Caco-2 (cell line): ENCODE results near the gene TACC2. TPM values are rescaled to one million over a fixed set of nuclear protein-coding genes. Genes with fewer than 3 reads are reported as not detected.

Experiments used
- BruUV-seq: library from RNA; stranded (reverse); fragments of 400-500 nt; replicated peaks from 2 replicates; lab custom pipeline; 2021; lab: Mats Ljungman, UMichigan
- CTCF ChIA-PET: fragments of 300-600 bp; sonication (Branson Sonifier 250); formaldehyde crosslinking; loops from one replicate; lab custom pipeline; 2022; ENCODE audit warnings: antibody characterized with exemption; lab: Charles Lee
- POLR2A ChIA-PET: fragments of 300-600 bp; sonication (Branson Sonifier 250); formaldehyde crosslinking; loops from one replicate; lab custom pipeline; 2022; ENCODE audit warnings: antibody characterized with exemption; lab: Charles Lee
- DNase-seq, 2 experiments: peaks; one replicate each; pipeline versions ENCODE4 v3.0.0 to v3.0.0-alpha.2; 2020 to 2022
- H3K27me3 ChIP-seq: replicated peaks from 2 replicates; pipeline ENCODE4 v1.6.0; 2011; ENCODE audit warnings: low read length; ENCODE audit not compliant: control insufficient read depth, insufficient read depth
- H3K36me3 ChIP-seq: 2 replicates; pipeline ENCODE4 v1.5.1; 2011; ENCODE audit warnings: low read length; ENCODE audit not compliant: control insufficient read depth, insufficient read depth
- H3K4me1 ChIP-seq: fragments of 250-450 bp; sonication (Bioruptor Pico); 2 replicates; pipeline ENCODE4 v1.5.1; 2020; ENCODE audit warnings: mild to moderate bottlenecking
- H3K4me3 ChIP-seq: 2 replicates; pipeline ENCODE4 v1.5.1; 2011; ENCODE audit warnings: low read depth, mild to moderate bottlenecking, control low read depth, low read length
- H3K9me3 ChIP-seq: fragments of 250-450 bp; sonication (Bioruptor Pico); 2 replicates; pipeline ENCODE4 v1.5.1; 2020; ENCODE audit warnings: mild to moderate bottlenecking, moderate library complexity
- H3K27ac Mint-ChIP-seq: one replicate; pipeline ENCODE4 v1.8.0; 2022; ENCODE audit warnings: mixed read lengths; ENCODE audit not compliant: unreplicated experiment
- H3K27me3 Mint-ChIP-seq: one replicate; pipeline ENCODE4 v1.8.0; 2022; ENCODE audit warnings: mixed read lengths; ENCODE audit not compliant: insufficient read depth, unreplicated experiment
- H3K36me3 Mint-ChIP-seq: one replicate; pipeline ENCODE4 v1.8.0; 2022; ENCODE audit warnings: mild to moderate bottlenecking, mixed read lengths; ENCODE audit not compliant: insufficient read depth, unreplicated experiment
- H3K4me1 Mint-ChIP-seq: one replicate; pipeline ENCODE4 v1.8.0; 2022; ENCODE audit warnings: low read depth, mixed read lengths; ENCODE audit not compliant: unreplicated experiment
- H3K4me3 Mint-ChIP-seq: one replicate; pipeline ENCODE4 v1.8.0; 2022; ENCODE audit warnings: mild to moderate bottlenecking, moderate library complexity, mixed read lengths; ENCODE audit not compliant: unreplicated experiment
- H3K9me3 Mint-ChIP-seq: one replicate; pipeline ENCODE4 v1.8.0; 2022; ENCODE audit warnings: mixed read lengths; ENCODE audit not compliant: unreplicated experiment
- CTCF ChIP-seq, 2 experiments: fragments of 200-600 bp in 1 of 2; IDR thresholded peaks; 1 replicate in 1 of 2; 2 replicates in 1 of 2; pipeline versions ENCODE4 v1.5.1 to v1.8.0; 2011 to 2022; ENCODE audit warnings: antibody characterized with exemption in 1 of 2, control low read depth in 1 of 2, inconsistent platforms in 1 of 2, low read depth in 1 of 2, low read length in 1 of 2, mild to moderate bottlenecking in 1 of 2, moderate library complexity in 1 of 2; ENCODE audit not compliant: insufficient read depth in 1 of 2, severe bottlenecking in 1 of 2, unreplicated experiment in 1 of 2
- intact Hi-C: fragments of 100-400 bp; cut with micrococcal nuclease; formaldehyde crosslinking; loops from one replicate; pipeline ENCODE4 v1.10.0; 2022; ENCODE audit not compliant: unreplicated experiment
- total RNA-seq: library from RNA; stranded (reverse); gene quantifications from 2 replicates; pipeline ENCODE4 v1.2.3, GENCODE V29; 2022

The TACC2 gene
- total RNA-seq, 1 experiment from 2014 or later = 117 TPM

- no peak for TF ChIP-seq CTCF (IDR thresholded peaks at IDR 0.05; ENCODE audit: insufficient read depth in 1 of 2, low read depth in 1 of 2, low read length in 1 of 2, severe bottlenecking in 1 of 2, unreplicated experiment in 1 of 2)
- ChIA-PET CTCF (interaction anchor here (0.6 to 1.8 kb wide), 7 partner anchors 13 to 198 kb away, joined by 3 to 12 read pairs (median 4); no protein-coding TSS in a partner anchor), POLR2A (interaction anchor here (0.6 to 2.4 kb wide), 7 partner anchors 10 to 339 kb away, joined by 3 to 30 read pairs (median 5); no protein-coding TSS in a partner anchor)
- BruUV-seq = no TSS peak
- intact Hi-C loops = loop anchor here (1.0 to 2.0 kb wide), 6 partner anchors 10 to 181 kb away; partner anchors contain the start of gene NSMCE4A
- H3K27me3 ChIP-seq = no peaks in the 10 kb centered on the region
- Mint-ChIP-seq H3K4me1 (peaks cover 23% of the 10 kb centered on the region), H3K27ac (peak overlapping the region; percentile 61), H3K9me3 (no peaks in the 10 kb centered on the region), H3K27me3 (no peaks in the 10 kb centered on the region), H3K4me3 (peak overlapping the region; percentile 79), H3K36me3 (peaks cover 30% of the 10 kb centered on the region)
- peaks cover 16% of the 10 kb centered on the region for H3K4me1 ChIP-seq
- H3K36me3 ChIP-seq = no peaks in the 10 kb centered on the region; the same call in none of the 2 replicates
- no peaks in the 10 kb centered on the region for H3K9me3 ChIP-seq
- DNase-seq = no peak
- H3K4me3 ChIP-seq = peak overlapping the region; percentile 94
Observed at GRCh38 chr10:122112021-122112616, 123.2 kb downstream of the TACC2 start.

- Mint-ChIP-seq H3K36me3 (peaks cover 36% of the 10 kb centered on the region), H3K4me1 (peaks cover 23% of the 10 kb centered on the region), H3K27ac (peak overlapping the region; percentile 61), H3K4me3 (peak overlapping the region; percentile 79), H3K9me3 (no peaks in the 10 kb centered on the region), H3K27me3 (no peaks in the 10 kb centered on the region)
- peak; percentile 91 to 94 for DNase-seq
- no TSS peak for BruUV-seq
- Histone ChIP-seq H3K4me3 (peak overlapping the region; percentile 94), H3K27me3 (no peaks in the 10 kb centered on the region), H3K9me3 (no peaks in the 10 kb centered on the region), H3K4me1 (peaks cover 16% of the 10 kb centered on the region), H3K36me3 (no peaks in the 10 kb centered on the region; the same call in none of the 2 replicates)
- intact Hi-C loops = loop anchor here (1.0 to 2.0 kb wide), 7 partner anchors 10 to 182 kb away; partner anchors contain the start of gene NSMCE4A
- CTCF ChIA-PET = interaction anchor here (0.5 to 1.8 kb wide), 18 partner anchors 10 to 749 kb away, joined by 3 to 12 read pairs (median 4); partner anchors contain the start of gene ATE1
- peak in 1 of 2 experiments; percentile 61 for TF ChIP-seq CTCF (IDR thresholded peaks at IDR 0.05; ENCODE audit: insufficient read depth in 1 of 2, low read depth in 1 of 2, low read length in 1 of 2, severe bottlenecking in 1 of 2, unreplicated experiment in 1 of 2)
- POLR2A ChIA-PET = interaction anchor here (0.5 to 2.4 kb wide), 13 partner anchors 10 to 340 kb away, joined by 3 to 30 read pairs (median 4); partner anchors contain the start of gene ATE1
Observed at GRCh38 chr10:122112625-122113160, 123.7 kb downstream of the TACC2 start.
